GM19455 (cell line): ENCODE results near the gene WDR17.
A peak's percentile ranks its signal among the peaks of the same experiment; 100 is the strongest.

ENCODE experiments used
- ATAC-seq: cut with Tn5 transposase; IDR thresholded peaks from one replicate; pipeline ENCODE4 v1.9.1; 2021; ENCODE audit not compliant: unreplicated experiment

The WDR17 gene

GRCh38 chr4:176090115-176090514 is 24.5 kb downstream of the WDR17 start:
- no peak for ATAC-seq

- ATAC-seq = no peak
Observed at GRCh38 chr4:176099314-176099713, 33.7 kb downstream of the WDR17 start.

GRCh38 chr4:176102414-176103063 is 36.9 kb downstream of the WDR17 start:
- no peak for ATAC-seq

DNA sequence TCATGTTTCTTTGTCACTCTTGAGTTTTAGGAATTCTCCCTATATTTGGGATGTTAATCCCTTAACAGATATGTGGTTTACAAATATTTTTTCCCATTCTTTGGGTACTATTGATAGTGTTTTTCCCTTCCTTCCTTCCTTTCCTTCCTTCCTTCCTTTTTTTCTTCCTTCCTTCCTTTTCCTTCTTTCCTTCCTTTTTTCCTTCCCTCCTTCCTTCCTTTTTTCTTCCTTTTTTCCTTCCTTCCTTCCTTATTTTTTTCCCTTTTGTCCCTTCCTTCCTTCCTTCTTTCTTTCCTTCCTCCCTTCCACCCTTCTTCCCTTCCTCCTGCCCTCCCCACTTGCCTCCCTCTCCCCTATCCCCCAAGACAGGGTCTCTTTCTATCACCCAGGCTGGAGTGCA is 42.1 kb downstream of the WDR17 start:
- no peak for ATAC-seq

DNA sequence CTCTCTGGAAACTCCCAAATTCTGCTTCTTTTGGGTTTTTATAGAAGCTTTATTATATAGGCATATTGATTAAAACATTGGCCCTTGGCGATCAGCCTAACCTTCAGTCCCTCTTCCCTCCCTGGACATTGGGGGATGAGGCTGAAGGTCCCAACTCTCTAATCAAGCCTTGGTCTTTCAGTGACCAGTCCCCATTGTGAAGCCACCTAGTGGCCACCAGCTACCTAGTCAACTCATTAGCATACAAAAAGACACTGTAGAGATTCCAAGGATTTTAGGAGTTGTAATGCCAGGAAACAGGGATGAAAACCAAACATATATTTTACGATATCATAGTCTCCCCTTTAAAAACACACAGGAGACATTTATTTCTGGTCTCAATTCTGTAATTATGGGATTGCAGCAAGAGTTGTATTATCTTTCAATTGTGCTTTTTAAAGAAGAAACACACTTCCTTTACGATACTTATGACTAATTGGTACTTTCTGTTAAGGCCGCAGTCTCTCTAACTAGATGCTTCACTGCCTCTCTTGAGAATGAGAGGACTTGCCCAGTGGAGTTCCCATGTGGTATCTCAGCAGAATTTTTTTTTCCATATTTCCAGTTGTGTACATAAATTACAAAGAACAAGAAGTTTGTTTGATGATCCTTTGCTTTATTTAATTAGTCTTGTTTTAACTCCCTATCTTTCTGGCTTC is 58.2 kb downstream of the WDR17 start:
- ATAC-seq = peak; percentile 100

- ATAC-seq = no peak
Observed at GRCh38 chr4:176125063-176125462, 59.4 kb downstream of the WDR17 start.

- ATAC-seq = no peak
Observed at GRCh38 chr4:176134670-176135069, 69.0 kb downstream of the WDR17 start.

DNA sequence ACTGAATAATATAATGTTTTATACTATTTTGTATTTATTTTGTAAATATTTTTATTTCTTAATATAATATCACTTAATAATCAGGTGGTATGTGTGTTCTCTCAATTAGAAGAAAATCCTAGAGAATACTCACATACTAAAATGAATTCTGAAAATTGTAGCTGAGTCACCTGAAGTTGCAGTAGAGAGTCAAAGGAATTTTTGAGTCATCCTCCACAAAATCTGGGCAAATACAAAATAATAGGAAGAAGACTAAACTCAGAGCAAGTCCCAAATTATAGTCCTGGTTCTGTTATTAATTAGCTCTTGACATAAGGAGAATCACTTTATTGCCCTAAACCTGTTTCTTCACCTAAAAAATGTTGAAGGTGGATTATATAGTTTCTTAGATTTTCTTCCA is 72.0 kb downstream of the WDR17 start:
- no peak for ATAC-seq

DNA sequence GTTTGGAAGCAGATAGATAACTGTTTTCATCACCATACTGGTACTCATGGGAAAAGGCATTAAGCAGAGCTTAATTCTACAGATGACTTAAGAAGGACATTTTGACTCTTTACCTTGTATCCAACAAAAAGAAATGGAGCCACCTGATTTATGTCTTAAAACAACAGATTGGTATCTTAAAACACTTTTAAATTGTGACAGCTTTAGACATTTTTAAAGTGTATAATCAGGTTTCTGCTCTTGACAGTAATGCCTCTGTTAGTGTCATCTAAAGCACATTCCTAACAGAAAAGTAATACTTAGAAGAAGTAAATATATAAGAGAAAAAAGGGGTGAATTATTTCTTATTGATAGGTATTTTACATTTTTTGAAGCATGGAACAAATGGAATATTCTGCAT is 73.9 kb downstream of the WDR17 start:
- ATAC-seq = no peak

- ATAC-seq = no peak
Observed at GRCh38 chr4:176142253-176142652, 76.6 kb downstream of the WDR17 start.

DNA sequence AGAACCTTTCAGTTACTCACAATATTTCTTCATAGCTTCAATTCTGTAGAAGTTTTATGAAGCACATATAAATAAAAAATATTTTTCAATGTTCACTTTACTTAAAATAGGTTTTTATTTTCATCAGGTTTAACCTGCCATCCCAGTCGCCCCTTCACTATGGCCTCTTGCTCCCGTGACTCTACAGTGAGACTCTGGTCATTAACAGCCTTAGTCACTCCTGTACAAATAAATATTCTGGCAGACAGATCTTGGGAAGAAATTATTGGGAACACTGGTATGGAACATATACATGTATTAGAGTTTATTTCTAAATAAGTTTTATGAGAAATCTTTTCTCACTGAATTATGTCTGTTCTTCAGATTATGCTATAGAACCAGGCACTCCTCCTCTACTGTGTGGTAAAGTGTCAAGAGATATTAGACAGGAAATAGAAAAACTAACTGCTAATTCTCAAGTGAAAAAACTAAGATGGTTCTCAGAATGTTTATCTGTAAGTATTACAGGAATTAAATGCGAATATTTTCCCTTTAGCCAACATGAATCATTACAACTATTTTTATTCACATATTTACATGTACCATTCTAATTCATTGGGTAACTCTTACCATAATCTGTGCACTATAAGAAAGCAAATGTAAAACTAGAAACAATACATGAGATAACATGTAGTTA is 84.2 kb downstream of the WDR17 start:
- ATAC-seq = no peak

- peak; percentile 41 for ATAC-seq
Observed at GRCh38 chr4:176150356-176150682, 84.7 kb downstream of the WDR17 start.

DNA sequence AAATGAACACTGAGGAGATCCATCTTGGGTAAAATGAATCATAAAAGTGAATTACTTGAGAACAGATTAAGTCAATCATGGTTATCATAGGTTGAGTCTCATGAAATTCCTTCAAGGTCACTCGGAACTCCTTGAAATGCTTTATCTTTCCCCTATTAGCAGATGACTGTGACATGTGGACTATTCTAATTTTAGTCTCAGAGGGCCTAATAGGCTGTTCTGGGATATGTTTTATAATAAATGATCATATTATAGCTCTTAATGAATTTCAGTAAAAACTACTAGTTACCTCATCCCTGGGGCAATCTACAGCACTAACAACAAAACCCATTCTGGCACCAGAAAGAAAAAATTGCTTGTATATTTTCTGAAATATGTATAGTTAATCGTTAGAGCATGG is 85.1 kb downstream of the WDR17 start:
- no peak for ATAC-seq

DNA sequence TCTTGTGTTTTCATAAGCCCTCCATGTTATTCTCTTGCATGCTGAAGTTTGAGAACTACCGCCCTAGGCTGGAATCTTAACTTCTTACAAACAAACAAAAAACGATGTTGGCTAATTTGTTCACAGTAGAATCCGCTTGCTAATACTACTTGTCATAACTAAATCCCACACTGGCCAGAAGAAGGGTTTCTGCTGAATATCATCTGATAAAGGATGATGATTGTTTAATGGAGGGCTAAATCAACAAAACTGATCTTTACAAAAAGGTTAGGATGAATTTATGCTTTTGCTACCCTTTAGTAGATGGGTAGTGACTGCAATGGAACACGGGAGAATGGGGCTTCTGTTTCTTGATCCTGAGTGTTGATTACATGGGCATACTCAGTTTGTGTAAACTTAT is 87.5 kb downstream of the WDR17 start:
- no peak for ATAC-seq

GRCh38 chr4:176156656-176157055 is 91.0 kb downstream of the WDR17 start:
- ATAC-seq = no peak

GRCh38 chr4:176163041-176163440 is 97.4 kb downstream of the WDR17 start:
- ATAC-seq = no peak

DNA sequence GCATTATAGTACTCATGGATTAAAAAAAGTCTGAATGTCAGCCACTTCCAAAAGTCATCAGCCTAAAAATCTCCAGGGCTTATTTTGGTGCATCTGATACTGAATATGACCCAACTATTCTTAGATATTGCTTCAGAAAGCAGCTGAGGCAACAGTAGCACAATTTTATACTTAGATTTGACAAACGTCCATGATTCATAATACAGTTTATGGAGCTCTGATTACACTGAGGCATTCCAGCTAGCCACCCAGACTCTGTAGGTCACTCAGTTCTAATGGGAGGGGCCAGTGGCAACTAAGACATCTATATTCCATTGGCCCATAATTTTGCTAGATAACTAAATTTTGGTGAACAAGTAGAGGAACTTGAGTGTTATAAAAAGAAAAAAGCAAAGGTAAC is 119.4 kb downstream of the WDR17 start:
- no peak for ATAC-seq

DNA sequence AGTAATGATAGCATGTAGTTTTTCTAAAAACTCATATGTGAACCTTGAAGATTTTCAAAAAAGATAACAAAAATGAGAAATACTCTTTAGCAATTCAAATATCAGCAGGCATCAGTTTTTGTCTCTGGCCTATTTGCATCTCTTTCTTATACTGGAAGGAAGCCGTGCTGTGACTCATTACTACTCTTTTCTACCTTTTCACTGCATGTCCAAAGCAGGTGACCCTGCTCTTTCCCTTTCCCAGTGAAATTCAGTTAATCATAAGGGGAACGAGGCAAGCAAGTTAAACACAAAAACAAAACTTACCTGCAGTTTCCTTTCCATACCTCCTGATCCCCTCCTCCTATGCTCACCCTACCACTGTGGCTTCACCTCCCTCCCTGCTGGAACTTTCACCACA is 120.4 kb downstream of the WDR17 start:
- ATAC-seq = peak; percentile 44

DNA sequence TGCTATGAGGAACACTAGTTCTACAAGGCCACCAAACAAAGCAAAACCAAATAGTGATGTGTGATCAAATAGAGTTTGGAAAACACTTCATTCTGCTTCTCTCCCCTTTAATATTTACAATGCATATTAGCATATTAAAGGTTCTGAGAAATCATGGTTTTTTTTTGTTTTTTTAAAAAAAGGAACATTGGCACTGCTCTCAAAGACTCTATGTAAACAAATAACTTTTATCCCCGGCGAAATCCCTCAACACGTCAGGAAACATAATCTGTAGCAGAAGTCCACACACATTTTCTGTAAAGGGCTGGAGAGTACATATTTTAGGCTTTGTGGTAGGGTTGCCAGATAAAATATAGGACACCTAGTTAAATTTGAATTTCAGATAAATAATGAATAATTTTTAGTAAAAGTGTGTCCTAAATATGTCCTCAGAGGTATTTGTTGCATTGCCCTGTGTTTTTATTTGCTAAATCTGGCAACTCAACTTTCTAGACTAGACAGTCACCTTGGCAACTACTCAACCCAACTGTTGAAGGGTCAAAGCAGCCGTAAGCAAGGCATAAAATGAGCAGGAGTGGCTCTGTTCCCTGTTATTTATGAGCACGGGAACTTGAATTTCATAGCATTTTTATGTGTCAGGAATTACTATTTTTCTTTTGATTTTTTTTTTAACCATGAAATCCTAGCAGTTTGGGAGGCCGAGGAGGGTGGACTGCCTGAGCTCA is 121.2 kb downstream of the WDR17 start:
- ATAC-seq = no peak

DNA sequence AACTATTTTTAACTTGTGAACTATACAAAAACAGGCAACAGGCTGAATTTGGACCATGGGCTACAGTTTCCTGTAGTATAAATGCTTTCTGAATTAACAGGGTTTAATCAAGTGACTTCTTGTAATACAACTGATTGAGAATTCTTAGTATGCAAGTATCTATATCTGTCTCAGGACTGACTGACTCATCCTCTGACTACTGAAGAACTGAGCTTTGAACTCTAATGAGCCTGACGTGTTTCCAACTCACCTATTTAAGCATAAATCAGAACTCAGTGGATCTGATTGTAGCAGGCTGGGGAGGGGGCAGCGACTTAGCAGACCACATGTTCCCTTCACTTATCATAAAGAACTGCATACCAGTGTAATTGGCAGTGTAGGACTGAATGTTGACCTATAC is 122.0 kb downstream of the WDR17 start:
- no peak for ATAC-seq

- ATAC-seq = no peak
Observed at GRCh38 chr4:176188654-176189053, 123.0 kb downstream of the WDR17 start.
